NB4 (cell line): ENCODE results near the gene HMGB3.

Source experiments
- MYC ChIP-seq: IDR thresholded peaks from 2 replicates; pipeline ENCODE4 v1.6.1; 2011; ENCODE audit warnings: low read depth, low read length
- POLR2A ChIP-seq: IDR thresholded peaks from 2 replicates; pipeline ENCODE4 v1.6.1; 2011; ENCODE audit warnings: mild to moderate bottlenecking; ENCODE audit not compliant: insufficient read length; ENCODE audit errors: extremely low read depth
- TF ChIP-seq, protein P1 (sequence below): IDR thresholded peaks from one replicate; pipeline ENCODE4 v1.5.1; 2012; ENCODE audit warnings: low read depth, low read length
- TF ChIP-seq, protein P2 (sequence below): IDR thresholded peaks from 2 replicates; pipeline ENCODE4 v1.6.1; 2011; ENCODE audit warnings: low read depth, low read length

DNA sequence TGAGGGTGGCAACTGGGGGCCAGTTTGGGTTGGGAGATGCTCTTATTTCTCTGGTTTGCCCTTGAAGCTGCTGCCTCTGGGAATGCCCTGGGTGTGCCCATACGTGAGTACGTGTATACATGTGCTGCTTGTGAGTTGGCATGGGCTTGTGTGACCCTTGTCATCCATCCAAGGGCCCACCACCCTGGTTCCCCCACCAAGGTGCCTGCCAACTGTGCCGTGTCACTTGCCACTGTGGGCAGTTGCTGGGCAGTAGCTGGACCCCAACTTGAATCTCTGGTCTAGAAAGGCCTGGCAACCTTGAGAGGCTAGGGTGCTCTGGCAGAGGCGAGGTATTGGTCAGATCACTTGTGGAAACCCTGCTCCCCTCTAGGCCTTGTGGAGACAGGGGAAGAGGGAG lies 2.4 kb upstream of the HMGB3 start:
- TF ChIP-seq, protein P1, sequence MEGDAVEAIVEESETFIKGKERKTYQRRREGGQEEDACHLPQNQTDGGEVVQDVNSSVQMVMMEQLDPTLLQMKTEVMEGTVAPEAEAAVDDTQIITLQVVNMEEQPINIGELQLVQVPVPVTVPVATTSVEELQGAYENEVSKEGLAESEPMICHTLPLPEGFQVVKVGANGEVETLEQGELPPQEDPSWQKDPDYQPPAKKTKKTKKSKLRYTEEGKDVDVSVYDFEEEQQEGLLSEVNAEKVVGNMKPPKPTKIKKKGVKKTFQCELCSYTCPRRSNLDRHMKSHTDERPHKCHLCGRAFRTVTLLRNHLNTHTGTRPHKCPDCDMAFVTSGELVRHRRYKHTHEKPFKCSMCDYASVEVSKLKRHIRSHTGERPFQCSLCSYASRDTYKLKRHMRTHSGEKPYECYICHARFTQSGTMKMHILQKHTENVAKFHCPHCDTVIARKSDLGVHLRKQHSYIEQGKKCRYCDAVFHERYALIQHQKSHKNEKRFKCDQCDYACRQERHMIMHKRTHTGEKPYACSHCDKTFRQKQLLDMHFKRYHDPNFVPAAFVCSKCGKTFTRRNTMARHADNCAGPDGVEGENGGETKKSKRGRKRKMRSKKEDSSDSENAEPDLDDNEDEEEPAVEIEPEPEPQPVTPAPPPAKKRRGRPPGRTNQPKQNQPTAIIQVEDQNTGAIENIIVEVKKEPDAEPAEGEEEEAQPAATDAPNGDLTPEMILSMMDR, result no peak
- TF ChIP-seq POLR2A (no peak), MYC (no peak)
- TF ChIP-seq, protein P2, sequence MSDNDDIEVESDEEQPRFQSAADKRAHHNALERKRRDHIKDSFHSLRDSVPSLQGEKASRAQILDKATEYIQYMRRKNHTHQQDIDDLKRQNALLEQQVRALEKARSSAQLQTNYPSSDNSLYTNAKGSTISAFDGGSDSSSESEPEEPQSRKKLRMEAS, result no peak
